Breast epithelium (tissue), 3 donors: ENCODE data around the gene C1orf53.
"Not testable (repeated sequence)": the region's sequence is repeated elsewhere in the genome, so short reads cannot be mapped to it uniquely, and the experiment has no call there.

Source experiments
- POLR2A ChIP-seq: fragments of 450-650 bp; IDR thresholded peaks from one replicate; pipeline ENCODE4 v1.6.1; 2016; ENCODE audit warnings: antibody characterized with exemption, mild to moderate bottlenecking, moderate library complexity
- TF ChIP-seq, protein P1 (sequence below), 3 donors: fragments of 450-650 bp; IDR thresholded peaks; one replicate each; pipeline ENCODE4 v1.5.1; 2016 to 2017; ENCODE audit warnings: antibody characterized with exemption in 3 of 3, mild to moderate bottlenecking in 3 of 3, moderate library complexity in 3 of 3

- TF ChIP-seq, protein P1, sequence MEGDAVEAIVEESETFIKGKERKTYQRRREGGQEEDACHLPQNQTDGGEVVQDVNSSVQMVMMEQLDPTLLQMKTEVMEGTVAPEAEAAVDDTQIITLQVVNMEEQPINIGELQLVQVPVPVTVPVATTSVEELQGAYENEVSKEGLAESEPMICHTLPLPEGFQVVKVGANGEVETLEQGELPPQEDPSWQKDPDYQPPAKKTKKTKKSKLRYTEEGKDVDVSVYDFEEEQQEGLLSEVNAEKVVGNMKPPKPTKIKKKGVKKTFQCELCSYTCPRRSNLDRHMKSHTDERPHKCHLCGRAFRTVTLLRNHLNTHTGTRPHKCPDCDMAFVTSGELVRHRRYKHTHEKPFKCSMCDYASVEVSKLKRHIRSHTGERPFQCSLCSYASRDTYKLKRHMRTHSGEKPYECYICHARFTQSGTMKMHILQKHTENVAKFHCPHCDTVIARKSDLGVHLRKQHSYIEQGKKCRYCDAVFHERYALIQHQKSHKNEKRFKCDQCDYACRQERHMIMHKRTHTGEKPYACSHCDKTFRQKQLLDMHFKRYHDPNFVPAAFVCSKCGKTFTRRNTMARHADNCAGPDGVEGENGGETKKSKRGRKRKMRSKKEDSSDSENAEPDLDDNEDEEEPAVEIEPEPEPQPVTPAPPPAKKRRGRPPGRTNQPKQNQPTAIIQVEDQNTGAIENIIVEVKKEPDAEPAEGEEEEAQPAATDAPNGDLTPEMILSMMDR (IDR thresholded peaks at IDR 0.05), result not testable (repeated sequence)
- not testable (repeated sequence) for TF ChIP-seq POLR2A
Measured at GRCh38 chr1:197855751-197856150, 46.7 kb upstream of the C1orf53 start.
